Frontal cortex (tissue), 1 donor: ENCODE data around the gene CHPF. TPM values are rescaled to one million over a fixed set of nuclear protein-coding genes. Genes with fewer than 3 reads are reported as not detected.

Experiments
- small RNA-seq: library from RNA; depleted of rRNA; stranded (forward); fragments of <200 nt; gene quantifications from one replicate; pipeline ENCODE3, GENCODE V24; 2014
- total RNA-seq: library from RNA; depleted of rRNA; stranded (reverse); fragments of >200 nt; gene quantifications from one replicate; pipeline ENCODE4 v1.2.3, GENCODE V29; 2014

CHPF gene
- total RNA-seq, 1 donor from 2014 or later, result 24.1 TPM

Small RNAs within 50 kb of the gene (small RNA-seq; reads per million reads assigned to genes)
- not detected for gene MIR3132
- not detected for gene RN7SKP213

Other genes starting within 250 kb of the CHPF start
- 24.5 TPM for gene PTPRN, start 234.4 kb downstream of the CHPF start, total RNA-seq
- gene RESP18, start 211.1 kb downstream of the CHPF start, total RNA-seq, result 0.82 TPM
- gene DNPEP, start 155.9 kb downstream of the CHPF start, total RNA-seq, result 13.9 TPM
- gene DES, start 125.4 kb downstream of the CHPF start, total RNA-seq, result 0.41 TPM
- 13.0 TPM for gene SPEG, start 109.0 kb downstream of the CHPF start, total RNA-seq
- 13.0 TPM for gene GMPPA, start 44.9 kb downstream of the CHPF start, total RNA-seq
- gene ASIC4, start 29.3 kb downstream of the CHPF start, total RNA-seq, result 2.9 TPM
- gene TMEM198, start 219 bp upstream of the CHPF start, total RNA-seq, result 14.7 TPM
- gene OBSL1, start 27.7 kb upstream of the CHPF start, total RNA-seq, result 40.4 TPM
- 0.41 TPM for gene INHA, start 28.5 kb upstream of the CHPF start, total RNA-seq
- gene STK11IP, start 54.0 kb upstream of the CHPF start, total RNA-seq, result 13.0 TPM
- 31.8 TPM for gene SLC4A3, start 83.8 kb upstream of the CHPF start, total RNA-seq